H1 (cell line): Measurements from ENCODE around the gene NEK11. TPM values are rescaled to one million over a fixed set of nuclear protein-coding genes. Genes with fewer than 3 reads are reported as not detected.

Source experiments
- CTCF ChIA-PET: fragments of 300-600 bp; sonication (Branson Sonifier 250); formaldehyde crosslinking; loops from one replicate; lab custom pipeline; 2021; ENCODE audit not compliant: partially characterized antibody; lab: Charles Lee
- POLR2A ChIA-PET: fragments of 300-600 bp; sonication (Branson Sonifier 250); formaldehyde crosslinking; loops from one replicate; lab custom pipeline; 2021; ENCODE audit warnings: inconsistent platforms; ENCODE audit not compliant: partially characterized antibody; lab: Charles Lee
- DNase-seq, 2 experiments: peaks; one replicate each; pipeline versions ENCODE4 v3.0.0 to v3.0.0-alpha.2; 2010 to 2022; ENCODE audit warnings: low spot score in 2 of 2, low read depth in 1 of 2, mixed read lengths in 1 of 2
- FAIRE-seq: peaks from 2 replicates; lab custom pipeline; 2011; peaks lifted over from hg19 to GRCh38; lab: Jason Lieb, UNC
- H2AFZ ChIP-seq: 2 replicates; pipeline ENCODE4 v1.8.1; 2012; ENCODE audit warnings: low read length, inconsistent platforms
- H2AK5ac ChIP-seq: 2 replicates; pipeline ENCODE4 v1.6.1; 2013; ENCODE audit warnings: low read depth, low read length
- H2BK120ac ChIP-seq: replicated peaks from 2 replicates; pipeline ENCODE3; 2013; ENCODE audit warnings: low read depth, low read length, inconsistent platforms
- H2BK12ac ChIP-seq: 2 replicates; pipeline ENCODE4 v1.6.1; 2013; ENCODE audit warnings: low read depth, low read length
- H2BK15ac ChIP-seq: 2 replicates; pipeline ENCODE4 v1.6.1; 2013; ENCODE audit warnings: low read length
- H2BK20ac ChIP-seq: 2 replicates; pipeline ENCODE4 v1.6.1; 2013; ENCODE audit warnings: low read length
- H2BK5ac ChIP-seq: 2 replicates; pipeline ENCODE4 v1.6.1; 2013; ENCODE audit warnings: low read depth, low read length
- H3K14ac ChIP-seq: 2 replicates; pipeline ENCODE4 v1.6.1; 2013; ENCODE audit warnings: inconsistent platforms; ENCODE audit not compliant: insufficient read length
- H3K18ac ChIP-seq: 2 replicates; pipeline ENCODE4 v1.6.1; 2013; ENCODE audit warnings: low read length; ENCODE audit errors: extremely low read depth
- H3K23ac ChIP-seq: 2 replicates; pipeline ENCODE4 v1.6.1; 2013; ENCODE audit warnings: inconsistent platforms; ENCODE audit not compliant: insufficient read length
- H3K23me2 ChIP-seq: 2 replicates; pipeline ENCODE4 v1.6.1; 2013; ENCODE audit warnings: low read depth, low read length
- H3K27ac ChIP-seq: 2 replicates; pipeline ENCODE4 v1.6.1; 2011; ENCODE audit warnings: low read depth, low read length, inconsistent platforms
- H3K27me3 ChIP-seq, 4 experiments: replicated peaks in 1 of 4; 1 replicate in 1 of 4; 2 replicates in 3 of 4; pipeline versions ENCODE4 v1.6.1 to v1.8.1; 2011 to 2013; ENCODE audit warnings: low read length in 3 of 4, mild to moderate bottlenecking in 3 of 4, inconsistent platforms in 2 of 4, mixed read lengths in 2 of 4, moderate library complexity in 1 of 4; ENCODE audit not compliant: control insufficient read depth in 3 of 4, insufficient read depth in 3 of 4; ENCODE audit errors: extremely low read depth in 1 of 4
- H3K36me3 ChIP-seq, 4 experiments: 2 replicates each; pipeline versions ENCODE4 v1.6.1 to v1.8.1; 2011 to 2013; ENCODE audit warnings: mild to moderate bottlenecking in 4 of 4, low read length in 3 of 4, moderate library complexity in 2 of 4, control low read depth in 1 of 4, inconsistent platforms in 1 of 4; ENCODE audit not compliant: insufficient read depth in 4 of 4, control insufficient read depth in 2 of 4
- H3K4ac ChIP-seq: replicated peaks from 2 replicates; pipeline ENCODE3; 2013; ENCODE audit warnings: low read length, low read depth, mixed read lengths, inconsistent platforms; ENCODE audit not compliant: insufficient read length
- H3K4me1 ChIP-seq, 4 experiments: replicated peaks in 1 of 4; 1 replicate in 1 of 4; 2 replicates in 3 of 4; pipeline versions ENCODE4 v1.6.1 to v1.8.1; 2011 to 2013; ENCODE audit warnings: low read length in 3 of 4, inconsistent platforms in 2 of 4, mixed read lengths in 1 of 4; ENCODE audit not compliant: insufficient read depth in 4 of 4, control insufficient read depth in 3 of 4
- H3K4me2 ChIP-seq, 2 experiments: 2 replicates each; pipeline versions ENCODE4 v1.6.1 to v1.8.1; 2011 to 2013; ENCODE audit warnings: low read depth in 2 of 2, low read length in 2 of 2, control low read depth in 1 of 2, inconsistent platforms in 1 of 2, mild to moderate bottlenecking in 1 of 2; ENCODE audit not compliant: insufficient read depth in 1 of 2
- H3K4me3 ChIP-seq, 4 experiments: fragments of 200-600, 300-600 bp in 1 of 4; sonication (generic), shearing (Covaris generic), sonication (Bioruptor Twin) in 1 of 4; 2 replicates each; pipeline versions ENCODE4 v1.5.1 to v1.8.1; 2011 to 2016; ENCODE audit warnings: low read length in 4 of 4, low read depth in 3 of 4, control low read depth in 2 of 4, inconsistent platforms in 2 of 4, mild to moderate bottlenecking in 2 of 4, mixed read lengths in 1 of 4, moderate library complexity in 1 of 4; ENCODE audit not compliant: insufficient read depth in 2 of 4; ENCODE audit errors: extremely low read depth in 1 of 4
- H3K56ac ChIP-seq: replicated peaks from 2 replicates; pipeline ENCODE3; 2013; ENCODE audit warnings: low read depth, mild to moderate bottlenecking, mixed read lengths, low read length, inconsistent platforms; ENCODE audit not compliant: insufficient read length
- H3K79me1 ChIP-seq: 2 replicates; pipeline ENCODE4 v1.6.1; 2013; ENCODE audit warnings: low read depth, low read length, control low read depth
- H3K79me2 ChIP-seq, 2 experiments: 2 replicates each; pipeline versions ENCODE4 v1.6.1 to v1.8.1; 2012 to 2013; ENCODE audit warnings: low read length in 2 of 2, mild to moderate bottlenecking in 2 of 2, inconsistent platforms in 1 of 2; ENCODE audit not compliant: insufficient read depth in 2 of 2, control insufficient read depth in 1 of 2
- H3K9ac ChIP-seq, 4 experiments: replicated peaks in 1 of 4; 1 replicate in 1 of 4; 2 replicates in 3 of 4; pipeline versions ENCODE4 v1.6.1 to v1.8.1; 2011 to 2013; ENCODE audit warnings: low read depth in 3 of 4, low read length in 3 of 4, control low read depth in 2 of 4, mild to moderate bottlenecking in 2 of 4, moderate library complexity in 2 of 4, inconsistent platforms in 1 of 4; ENCODE audit errors: extremely low read depth in 1 of 4
- H3K9me3 ChIP-seq, 2 experiments: 2 replicates each; pipeline versions ENCODE4 v1.6.1 to v1.8.1; 2012 to 2013; ENCODE audit warnings: mild to moderate bottlenecking in 2 of 2, moderate library complexity in 2 of 2, control low read depth in 1 of 2, inconsistent platforms in 1 of 2, low read depth in 1 of 2, low read length in 1 of 2, mixed read lengths in 1 of 2; ENCODE audit not compliant: insufficient read depth in 2 of 2
- H4K20me1 ChIP-seq, 2 experiments: replicated peaks in 1 of 2; 2 replicates each; pipeline versions ENCODE3 to v1.8.1; 2011 to 2013; ENCODE audit warnings: inconsistent platforms in 2 of 2, low read length in 2 of 2, mild to moderate bottlenecking in 1 of 2; ENCODE audit not compliant: insufficient read depth in 2 of 2, control insufficient read depth in 1 of 2
- H4K5ac ChIP-seq: 2 replicates; pipeline ENCODE4 v1.6.1; 2013; ENCODE audit warnings: low read length, low read depth, mixed read lengths, inconsistent platforms; ENCODE audit not compliant: insufficient read length
- H4K8ac ChIP-seq: 2 replicates; pipeline ENCODE4 v1.8.0; 2013; ENCODE audit warnings: mild to moderate bottlenecking, moderate library complexity, low read length, inconsistent platforms; ENCODE audit not compliant: insufficient read depth; ENCODE audit errors: extremely low read depth
- H4K91ac ChIP-seq: replicated peaks from 2 replicates; pipeline ENCODE3; 2013; ENCODE audit warnings: low read length, mixed read lengths, inconsistent platforms; ENCODE audit not compliant: insufficient read length
- BCL11A ChIP-seq, 2 experiments: IDR thresholded peaks; one replicate each; pipeline ENCODE4 v1.6.1; 2011; ENCODE audit warnings: low read depth in 2 of 2, low read length in 2 of 2, mild to moderate bottlenecking in 2 of 2
- POLR2A ChIP-seq, 2 experiments: IDR thresholded peaks; 1 replicate in 1 of 2; 2 replicates in 1 of 2; pipeline ENCODE4 v1.6.1; 2011; ENCODE audit warnings: low read depth in 2 of 2, low read length in 2 of 2, mild to moderate bottlenecking in 2 of 2; ENCODE audit errors: control extremely low read depth in 1 of 2
- RXRA ChIP-seq: IDR thresholded peaks from 2 replicates; pipeline ENCODE4 v1.6.1; 2011; ENCODE audit warnings: low read depth, mild to moderate bottlenecking, low read length, moderate library complexity; ENCODE audit not compliant: insufficient read depth
- WGBS, 2 experiments: shearing (Covaris generic) in 1 of 2; methylation state at CpG; one replicate each; pipeline versions ENCODE4 v1.1.6 to v1.1.7; 2013 to 2015; ENCODE audit warnings: low lambda C conversion rate in 2 of 2, mixed read lengths in 2 of 2, inconsistent platforms in 1 of 2, low coverage in 1 of 2, missing lambda C conversion rate in 1 of 2; ENCODE audit not compliant: insufficient replicate concordance in 2 of 2, insufficient coverage in 1 of 2, insufficient read length in 1 of 2; ENCODE audit errors: extremely low coverage in 1 of 2, missing lambda C conversion rate in 1 of 2; 5-methylcytosine and 5-hydroxymethylcytosine counted together
- polyA plus RNA-seq, 7 experiments: library from polyadenylated mRNA; depleted of rRNA in 3 of 7; stranded (reverse) in 5 of 7; unstranded in 2 of 7; fragments of >200 nt in 5 of 7; fragments of 200-250 nt in 2 of 7; gene quantifications; 1 replicate in 5 of 7; 2 replicates in 1 of 7; 4 replicates in 1 of 7; pipeline versions ENCODE4 v1.2.1 to v1.2.3, GENCODE V29; 2011 to 2013; ENCODE audit warnings: missing spikeins in 2 of 7, mixed read lengths in 2 of 7
- total RNA-seq: library from RNA; stranded (reverse); fragmentation: NEBNext Ultra II Directional; extraction: Animal tissue kit (Norgen Biotek cat#: 25700); gene quantifications from 2 replicates; pipeline ENCODE4 v1.2.1, GENCODE V29; 2021

The NEK11 gene
- total and polyA plus RNA-seq, 2 of the 8 experiments (the other 6 are each of a cell fraction or from before 2014, with no cell fraction given): 0.60 TPM; not detected in 1

GRCh38 chr3:131167867-131168266, 141.2 kb downstream of the NEK11 start:
- no peaks in the 10 kb centered on the region for H4K20me1 ChIP-seq
- no peaks in the 10 kb centered on the region for H3K36me3 ChIP-seq
- H2BK15ac ChIP-seq: no peak overlapping the region
- TF ChIP-seq RXRA (no peak), POLR2A (IDR thresholded peaks at IDR 0.05; ENCODE audit: control extremely low read depth in 1 of 2, low read depth in 2 of 2, low read length in 2 of 2) (no peak), BCL11A (IDR thresholded peaks at IDR 0.05; ENCODE audit: low read depth in 2 of 2, low read length in 2 of 2) (no peak)
- no peak overlapping the region for H3K9ac ChIP-seq
- no peak overlapping the region for H3K4me2 ChIP-seq
- H2AK5ac ChIP-seq: no peak overlapping the region
- H3K4me1 ChIP-seq: no peaks in the 10 kb centered on the region; a peak in 1 of 7 replicates
- no peak overlapping the region for H2BK20ac ChIP-seq
- H2BK120ac ChIP-seq: no peak overlapping the region
- 92% methylated on average over 1 of the region's 1 CpG; no CpG with 5 or more reads in 1 of the 2 experiments for WGBS, 2 experiments
- H3K14ac ChIP-seq: no peak overlapping the region
- no peak overlapping the region for H2AFZ ChIP-seq
- no peak overlapping the region for H4K8ac ChIP-seq
- H3K4me3 ChIP-seq: no peak overlapping the region
- no peaks in the 10 kb centered on the region for H3K27me3 ChIP-seq
- H2BK5ac ChIP-seq: no peak overlapping the region
- no peak overlapping the region for H4K5ac ChIP-seq
- no peak overlapping the region for H3K56ac ChIP-seq
- H3K4ac ChIP-seq: no peak overlapping the region
- H3K23ac ChIP-seq: no peak overlapping the region
- no peak overlapping the region for H4K91ac ChIP-seq
- H3K18ac ChIP-seq: no peak overlapping the region
- H3K79me1 ChIP-seq: no peaks in the 10 kb centered on the region
- H3K23me2 ChIP-seq: no peaks in the 10 kb centered on the region
- CTCF ChIA-PET: no interaction called here
- no peak overlapping the region for H3K27ac ChIP-seq
- no peaks in the 10 kb centered on the region for H3K79me2 ChIP-seq
- no peaks in the 10 kb centered on the region for H3K9me3 ChIP-seq
- no peak for FAIRE-seq
- POLR2A ChIA-PET: no interaction called here
- H2BK12ac ChIP-seq: no peak overlapping the region
- DNase-seq: no peak
